Adrenal gland (tissue), 12 donors: Measurements from ENCODE around the gene HIBCH. TPM values are rescaled to one million over a fixed set of nuclear protein-coding genes. Genes with fewer than 3 reads are reported as not detected.

Source experiments
- DNase-seq, 7 donors: peaks; one replicate each; pipeline ENCODE4 v3.0.0-alpha.2; 2019 to 2020
- H3K27ac ChIP-seq, 5 donors: fragments of 200-600 bp; sonication (generic) in 4 of 5; 1 replicate in 3 of 5; 2 replicates in 2 of 5; pipeline versions ENCODE4 v1.5.1 to v1.8.0; 2016 to 2020; ENCODE audit warnings: mild to moderate bottlenecking in 1 of 5
- H3K27me3 ChIP-seq: fragments of 200-600 bp; 2 replicates; pipeline ENCODE4 v1.8.0; 2021
- H3K36me3 ChIP-seq, 2 donors: fragments of 200-600 bp; replicated peaks in 1 of 2; 1 replicate in 1 of 2; 2 replicates in 1 of 2; pipeline versions ENCODE4 v1.5.1 to v1.8.0; 2018 to 2022
- H3K4me1 ChIP-seq, 2 donors: fragments of 200-600 bp; replicated peaks in 1 of 2; 1 replicate in 1 of 2; 2 replicates in 1 of 2; pipeline versions ENCODE4 v1.5.1 to v1.8.0; 2018 to 2021
- H3K4me3 ChIP-seq, 4 donors: fragments of 200-600 bp; sonication (generic) in 3 of 4; one replicate each; pipeline ENCODE4 v1.5.1; 2016 to 2018
- H3K9me3 ChIP-seq, 3 donors: fragments of 200-600 bp; sonication (generic) in 1 of 3; replicated peaks in 1 of 3; 1 replicate in 2 of 3; 2 replicates in 1 of 3; pipeline versions ENCODE4 v1.5.1 to v1.8.0; 2016 to 2021
- POLR2A ChIP-seq, 2 donors: fragments of 450-650 bp; IDR thresholded peaks; one replicate each; pipeline ENCODE4 v1.6.1; 2017; ENCODE audit warnings: antibody characterized with exemption in 2 of 2, mild to moderate bottlenecking in 2 of 2, moderate library complexity in 1 of 2
- WGBS, 4 donors: extraction: QIAGEN DNeasy Blood & Tissue Kit in 2 of 4; methylation state at CpG; one replicate each; pipeline versions ENCODE4 v1.1.5 to v1.1.7; 2013 to 2017; 5-methylcytosine and 5-hydroxymethylcytosine counted together
- intact Hi-C, 2 donors: fragments of 100-400 bp; cut with DNase I; formaldehyde crosslinking; loops; one replicate each; pipeline versions ENCODE4 v1.14.1 to v1.15.0; 2022 to 2023
- polyA plus RNA-seq, 3 donors: library from polyadenylated mRNA; stranded (reverse); fragments of 200-250 nt in 2 of 3; fragments of 350-450 nt in 1 of 3; fragmentation: Illumina TruSeq in 1 of 3; extraction: RNeasy Lipid Tissue Mini Kit (QIAGEN cat#74804) in 1 of 3; gene quantifications; one replicate each; pipeline ENCODE4 v1.2.3, GENCODE V29; 2013 to 2014
- total RNA-seq, 9 donors: library from RNA; depleted of rRNA in 4 of 9; stranded (reverse); fragments of >200 nt in 4 of 9; fragments of 120-200 nt in 1 of 9; fragmentation: NEBNext Ultra II Directional in 1 of 9; extraction: Animal tissue kit (Norgen Biotek cat#: 25700) in 1 of 9; gene quantifications; one replicate each; pipeline versions ENCODE4 v1.1.0 to v1.2.4, GENCODE V29; 2013 to 2023
- TF ChIP-seq, protein P1 (sequence below), 6 experiments: fragments of 450-650 bp in 4 of 6; fragments of 200-600 bp in 2 of 6; sonication (generic) in 1 of 6; IDR thresholded peaks; 1 replicate in 5 of 6; 2 replicates in 1 of 6; pipeline versions ENCODE4 v1.5.1 to v1.8.0; 2016 to 2021; ENCODE audit warnings: antibody characterized with exemption in 6 of 6, mild to moderate bottlenecking in 2 of 6, moderate library complexity in 1 of 6
- donor health status: healthy with polysubstance abuse.
- donor health status: Bipolar disorder and iron deficiency.
- donor health status: DM: yes; HTN: yes; CAD: no.
- donor health status: DM: no; HTN: no; CAD: no.
- donor health status: DM: no; HTN: no; CAD: no.
- donor health status: DM: yes; HTN: yes; CAD: no.

HIBCH gene
- total and polyA plus RNA-seq, 12 donors = 18.2 to 174 (median 66.4) TPM

DNA sequence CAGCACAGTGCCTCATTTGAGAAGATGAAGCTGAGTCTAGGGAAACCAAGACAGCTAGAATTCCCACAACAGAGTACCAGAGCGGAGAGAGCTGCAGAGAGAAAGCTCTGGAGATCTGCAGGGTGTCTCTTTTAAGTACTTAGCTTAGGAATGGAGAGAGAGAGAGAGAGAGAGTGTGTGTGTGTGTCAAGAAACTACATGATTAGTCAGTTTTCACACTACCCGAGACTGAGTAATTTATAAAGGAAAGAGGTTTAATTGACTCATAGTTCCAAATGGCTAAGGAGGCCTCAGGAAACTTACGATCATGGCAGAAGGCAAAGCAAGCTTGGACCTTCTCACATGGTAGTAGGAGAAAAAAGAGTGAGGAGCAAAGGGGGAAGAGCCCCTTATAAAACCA lies 64.0 kb downstream of the HIBCH start:
- no peak overlapping the region for H3K27ac ChIP-seq
- DNase-seq = no peak
- TF ChIP-seq POLR2A (IDR thresholded peaks at IDR 0.05) = no peak
- TF ChIP-seq, protein P1, sequence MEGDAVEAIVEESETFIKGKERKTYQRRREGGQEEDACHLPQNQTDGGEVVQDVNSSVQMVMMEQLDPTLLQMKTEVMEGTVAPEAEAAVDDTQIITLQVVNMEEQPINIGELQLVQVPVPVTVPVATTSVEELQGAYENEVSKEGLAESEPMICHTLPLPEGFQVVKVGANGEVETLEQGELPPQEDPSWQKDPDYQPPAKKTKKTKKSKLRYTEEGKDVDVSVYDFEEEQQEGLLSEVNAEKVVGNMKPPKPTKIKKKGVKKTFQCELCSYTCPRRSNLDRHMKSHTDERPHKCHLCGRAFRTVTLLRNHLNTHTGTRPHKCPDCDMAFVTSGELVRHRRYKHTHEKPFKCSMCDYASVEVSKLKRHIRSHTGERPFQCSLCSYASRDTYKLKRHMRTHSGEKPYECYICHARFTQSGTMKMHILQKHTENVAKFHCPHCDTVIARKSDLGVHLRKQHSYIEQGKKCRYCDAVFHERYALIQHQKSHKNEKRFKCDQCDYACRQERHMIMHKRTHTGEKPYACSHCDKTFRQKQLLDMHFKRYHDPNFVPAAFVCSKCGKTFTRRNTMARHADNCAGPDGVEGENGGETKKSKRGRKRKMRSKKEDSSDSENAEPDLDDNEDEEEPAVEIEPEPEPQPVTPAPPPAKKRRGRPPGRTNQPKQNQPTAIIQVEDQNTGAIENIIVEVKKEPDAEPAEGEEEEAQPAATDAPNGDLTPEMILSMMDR (IDR thresholded peaks at IDR 0.05) = no peak
- no peaks in the 10 kb centered on the region for H3K27me3 ChIP-seq
- H3K4me3 ChIP-seq = no peak overlapping the region
- 87 to 95% (median 94%) methylated on average over 3 of the region's 3 CpGs for WGBS, 4 donors
- peaks cover 0 to 8% of the 10 kb centered on the region in 2 donors for H3K36me3 ChIP-seq
- no peaks in the 10 kb centered on the region for H3K9me3 ChIP-seq
- peaks cover 1 to 4% of the 10 kb centered on the region in 2 donors for H3K4me1 ChIP-seq
- intact Hi-C loops = no loop called here

GRCh38 chr2:190254063-190254850 lies 65.4 kb downstream of the HIBCH start:
- Histone ChIP-seq H3K27ac (no peak overlapping the region), H3K4me1 (peaks cover 4 to 5% of the 10 kb centered on the region in 2 donors), H3K36me3 (peaks cover 0 to 8% of the 10 kb centered on the region in 2 donors), H3K9me3 (no peaks in the 10 kb centered on the region), H3K27me3 (no peaks in the 10 kb centered on the region), H3K4me3 (no peak overlapping the region)
- no peak for DNase-seq
- TF ChIP-seq, protein P1 (IDR thresholded peaks at IDR 0.05) = no peak
- no peak for TF ChIP-seq POLR2A (IDR thresholded peaks at IDR 0.05)
- 95 to 98% (median 98%) methylated on average over 3 of the region's 3 CpGs for WGBS, 4 donors
- intact Hi-C loops = no loop called here

- intact Hi-C loops = no loop called here
- Histone ChIP-seq H3K36me3 (no peaks in the 10 kb centered on the region), H3K4me1 (peaks cover 8 to 16% of the 10 kb centered on the region in 2 donors), H3K27me3 (no peaks in the 10 kb centered on the region), H3K4me3 (no peak overlapping the region), H3K27ac (no peak overlapping the region), H3K9me3 (no peaks in the 10 kb centered on the region)
- no peak for DNase-seq
- 85 to 94% (median 91%) methylated on average over 2 of the region's 2 CpGs for WGBS, 4 donors
- TF ChIP-seq, protein P1 (IDR thresholded peaks at IDR 0.05) = no peak
- TF ChIP-seq POLR2A (IDR thresholded peaks at IDR 0.05) = no peak
Observed at GRCh38 chr2:190250421-190250820, 69.2 kb downstream of the HIBCH start.

GRCh38 chr2:190235551-190236075 lies 84.0 kb downstream of the HIBCH start:
- TF ChIP-seq, protein P1 (IDR thresholded peaks at IDR 0.05) = no peak
- no peak for TF ChIP-seq POLR2A (IDR thresholded peaks at IDR 0.05)
- no peaks in the 10 kb centered on the region for H3K36me3 ChIP-seq
- no peak for DNase-seq
- no peak overlapping the region for H3K4me3 ChIP-seq
- no peaks in the 10 kb centered on the region for H3K27me3 ChIP-seq
- intact Hi-C loops = no loop called here
- H3K9me3 ChIP-seq = no peaks in the 10 kb centered on the region
- WGBS, 4 donors = 84 to 92% (median 88%) methylated on average over 2 of the region's 2 CpGs
- H3K4me1 ChIP-seq = no peaks in the 10 kb centered on the region
- no peak overlapping the region for H3K27ac ChIP-seq
